Astrocyte (in vitro differentiated cells and primary cell): ENCODE results near the gene C2CD4B.

Source experiments
- CTCF ChIP-seq: IDR thresholded peaks from 2 replicates; pipeline ENCODE4 v1.5.1; 2011; ENCODE audit warnings: low read depth, mild to moderate bottlenecking, inconsistent platforms, low read length, moderate library complexity; ENCODE audit not compliant: insufficient read depth
- EZH2 ChIP-seq: IDR thresholded peaks from 2 replicates; pipeline ENCODE4 v1.6.1; 2012; ENCODE audit warnings: mild to moderate bottlenecking, low read length, inconsistent platforms; ENCODE audit not compliant: insufficient read depth

- TF ChIP-seq CTCF (no peak), EZH2 (no peak)
Measured at GRCh38 chr15:62118520-62119226, 46.4 kb downstream of the C2CD4B start.
